GM23338 (cell line): ENCODE data around the gene SPARC. TPM values are rescaled to one million over a fixed set of nuclear protein-coding genes. Genes with fewer than 3 reads are reported as not detected.

Experiments used
- ATAC-seq: fragments of 200-7000 bp; cut with Tn5 transposase; 3 replicates; pipeline ENCODE4 v1.9.1; 2020
- DNase-seq: peaks from one replicate; pipeline ENCODE4 v3.0.0-alpha.2; 2015; ENCODE audit warnings: low spot score
- H2AFZ ChIP-seq: fragments of 200-600 bp; sonication (generic); 2 replicates; pipeline ENCODE4 v1.8.0; 2016; ENCODE audit warnings: antibody characterized with exemption, mild to moderate bottlenecking, moderate library complexity
- H3F3A ChIP-seq: fragments of 200-600 bp; sonication (generic); replicated peaks from 2 replicates; pipeline ENCODE4 v1.8.0; 2017; ENCODE audit warnings: antibody characterized with exemption, mixed run types, low read depth
- H3K27ac ChIP-seq: fragments of 200-600 bp; sonication (generic); 2 replicates; pipeline ENCODE4 v1.6.1; 2016; ENCODE audit warnings: low read depth
- H3K27me3 ChIP-seq: fragments of 200-600 bp; sonication (generic); 2 replicates; pipeline ENCODE4 v1.8.0; 2016; ENCODE audit warnings: mild to moderate bottlenecking, mixed run types, moderate library complexity; ENCODE audit not compliant: insufficient read depth
- H3K36me3 ChIP-seq: fragments of 200-600 bp; sonication (generic); 2 replicates; pipeline ENCODE4 v1.8.0; 2016; ENCODE audit warnings: mild to moderate bottlenecking; ENCODE audit not compliant: insufficient read depth
- H3K4me1 ChIP-seq: fragments of 200-600 bp; sonication (generic); 2 replicates; pipeline ENCODE4 v1.8.0; 2016; ENCODE audit warnings: mild to moderate bottlenecking, moderate library complexity; ENCODE audit not compliant: insufficient read depth
- H3K4me2 ChIP-seq: fragments of 200-600 bp; sonication (generic); 2 replicates; pipeline ENCODE4 v1.7.1; 2017; ENCODE audit warnings: mixed run types
- H3K4me3 ChIP-seq: fragments of 200-600 bp; sonication (generic); 2 replicates; pipeline ENCODE4 v1.6.1; 2016; ENCODE audit warnings: mixed run types
- H3K79me2 ChIP-seq: fragments of 200-600 bp; sonication (generic); replicated peaks from 2 replicates; pipeline ENCODE4 v1.8.0; 2017; ENCODE audit warnings: mild to moderate bottlenecking; ENCODE audit not compliant: insufficient read depth
- H3K9me2 ChIP-seq: fragments of 200-600 bp; sonication (generic); 2 replicates; pipeline ENCODE4 v1.8.0; 2017; ENCODE audit not compliant: insufficient read depth
- H4K20me1 ChIP-seq: fragments of 200-600 bp; sonication (generic); replicated peaks from 2 replicates; pipeline ENCODE4 v1.8.0; 2017; ENCODE audit warnings: mild to moderate bottlenecking; ENCODE audit not compliant: insufficient read depth
- H3K27ac Mint-ChIP-seq: 2 replicates; pipeline ENCODE4 v1.8.0; 2020; ENCODE audit warnings: inconsistent platforms, mild to moderate bottlenecking, moderate library complexity, mixed read lengths
- H3K27me3 Mint-ChIP-seq: 3 replicates; pipeline ENCODE4 v1.8.0; 2022; ENCODE audit warnings: low read depth, mild to moderate bottlenecking, moderate library complexity, mixed read lengths, inconsistent platforms; ENCODE audit not compliant: insufficient read depth, poor library complexity
- H3K36me3 Mint-ChIP-seq: 3 replicates; pipeline ENCODE4 v1.8.0; 2021; ENCODE audit warnings: low read depth, mild to moderate bottlenecking, inconsistent platforms, moderate library complexity, mixed read lengths
- H3K4me1 Mint-ChIP-seq: 3 replicates; pipeline ENCODE4 v1.8.0; 2020; ENCODE audit warnings: mild to moderate bottlenecking, inconsistent platforms, mixed read lengths
- H3K4me3 Mint-ChIP-seq: 3 replicates; pipeline ENCODE4 v1.8.0; 2021; ENCODE audit warnings: moderate library complexity, mild to moderate bottlenecking, inconsistent platforms, mixed read lengths
- H3K9me3 Mint-ChIP-seq: 3 replicates; pipeline ENCODE4 v1.8.0; 2020; ENCODE audit warnings: moderate library complexity, mild to moderate bottlenecking, inconsistent platforms, mixed read lengths
- CREB1 ChIP-seq: fragments of 250-450 bp; sonication (Bioruptor Pico); IDR thresholded peaks from 2 replicates; pipeline ENCODE4 v1.5.0; 2020; ENCODE audit warnings: low read depth, mild to moderate bottlenecking, moderate library complexity
- CTCF ChIP-seq, 2 experiments: fragments of 200-600 bp in 1 of 2; sonication (generic) in 1 of 2; conservative IDR thresholded peaks; 2 replicates each; pipeline versions ENCODE4 v1.5.1 to v1.6.1; 2016 to 2017; ENCODE audit warnings: antibody characterized with exemption in 2 of 2, low read depth in 2 of 2, mild to moderate bottlenecking in 2 of 2, moderate library complexity in 1 of 2
- EZH2 ChIP-seq: fragments of 200-600 bp; sonication (generic); IDR thresholded peaks from one replicate; pipeline ENCODE4 v1.8.0; 2017; ENCODE audit warnings: antibody characterized with exemption, mild to moderate bottlenecking, low read depth; ENCODE audit not compliant: unreplicated experiment
- EZH2phosphoT487 ChIP-seq: fragments of 200-600 bp; sonication (generic); IDR thresholded peaks from one replicate; pipeline ENCODE4 v1.8.1; 2018; ENCODE audit warnings: antibody characterized with exemption; ENCODE audit not compliant: unreplicated experiment
- NANOG ChIP-seq: IDR thresholded peaks from 2 replicates; pipeline ENCODE4 v1.6.1; 2016; ENCODE audit warnings: antibody characterized with exemption, borderline replicate concordance
- POLR2AphosphoS5 ChIP-seq: IDR thresholded peaks from 2 replicates; pipeline ENCODE4 v1.6.1; 2016; ENCODE audit warnings: antibody characterized with exemption, low read depth
- REST ChIP-seq: IDR thresholded peaks from one replicate; pipeline ENCODE4 v1.6.1; 2018; ENCODE audit warnings: antibody characterized with exemption; ENCODE audit not compliant: unreplicated experiment
- STAT1 ChIP-seq: IDR thresholded peaks from one replicate; pipeline ENCODE4 v1.6.1; 2016; ENCODE audit warnings: antibody characterized with exemption; ENCODE audit not compliant: unreplicated experiment
- ZNF114 ChIP-seq: fragments of 250-450 bp; sonication (Bioruptor Pico); IDR thresholded peaks from 2 replicates; pipeline ENCODE4 v1.5.0; 2020; ENCODE audit warnings: mild to moderate bottlenecking, moderate library complexity
- ZNF331 ChIP-seq: fragments of 250-450 bp; sonication (Bioruptor Pico); IDR thresholded peaks from 2 replicates; pipeline ENCODE4 v1.5.0; 2020; ENCODE audit warnings: low read depth, mild to moderate bottlenecking, moderate library complexity
- ZNF462 ChIP-seq: fragments of 250-450 bp; sonication (Bioruptor Pico); IDR thresholded peaks from 2 replicates; pipeline ENCODE4 v1.5.0; 2020; ENCODE audit warnings: mild to moderate bottlenecking, moderate library complexity
- polyA plus RNA-seq: library from polyadenylated mRNA; unstranded; fragments of >200 nt; fragmentation: Nextera tagmentation; extraction: Ambion mirVana; gene quantifications from 2 replicates; pipeline ENCODE4 v1.2.1, GENCODE V29; 2016
- total RNA-seq: library from RNA; depleted of rRNA; stranded (reverse); fragments of >200 nt; shearing (Covaris generic); gene quantifications from 2 replicates; pipeline ENCODE4 v1.2.3, GENCODE V29; 2014

Gene SPARC
- total and polyA plus RNA-seq, 2 experiments from 2014 or later, result 218 to 225 TPM

- H3K4me3 Mint-ChIP-seq, result no peak overlapping the region
- peaks cover 6% of the 10 kb centered on the region for H3K27me3 Mint-ChIP-seq
- H3K9me3 Mint-ChIP-seq, result no peaks in the 10 kb centered on the region; the same call in 2 of the 3 replicates
- DNase-seq (no peak), ATAC-seq (no peak)
- no peak for TF ChIP-seq CREB1 (CRISPR knock-in tag)
- no peaks in the 10 kb centered on the region for H3K9me2 ChIP-seq
- H3K4me3 ChIP-seq, result no peak overlapping the region
- H3K4me2 ChIP-seq, result peak overlapping the region; percentile 19; the same call in 1 of the 2 replicates
- 0 out of 2 replicates have a peak overlapping the region, but pooled peaks have one; percentile 9 for H2AFZ ChIP-seq
- H3K27ac ChIP-seq, result no peak overlapping the region
- H3K36me3 ChIP-seq, result no peaks in the 10 kb centered on the region
- H3K4me1 Mint-ChIP-seq, result peaks cover 37% of the 10 kb centered on the region
- H3K27ac Mint-ChIP-seq, result no peak overlapping the region
- no peaks in the 10 kb centered on the region for H3F3A ChIP-seq
- H3K27me3 ChIP-seq, result no peaks in the 10 kb centered on the region
- peaks cover 32% of the 10 kb centered on the region for H3K4me1 ChIP-seq
- no peaks in the 10 kb centered on the region for H3K36me3 Mint-ChIP-seq
- no peaks in the 10 kb centered on the region for H3K79me2 ChIP-seq
- no peaks in the 10 kb centered on the region for H4K20me1 ChIP-seq
These were observed 69.3 kb downstream of the SPARC start for GRCh38 chr5:151617383-151617840.

- H3K36me3 Mint-ChIP-seq, result no peaks in the 10 kb centered on the region
- no peaks in the 10 kb centered on the region for H4K20me1 ChIP-seq
- no peak overlapping the region for H3K4me2 ChIP-seq
- DNase-seq, result no peak
- no peak overlapping the region for H3K27ac ChIP-seq
- peaks cover 7% of the 10 kb centered on the region for H3K27me3 Mint-ChIP-seq
- no peaks in the 10 kb centered on the region for H3K79me2 ChIP-seq
- H3K36me3 ChIP-seq, result no peaks in the 10 kb centered on the region
- H3K4me3 Mint-ChIP-seq, result no peak overlapping the region
- peaks cover 28% of the 10 kb centered on the region for H3K4me1 ChIP-seq
- 0 out of 2 replicates have a peak, but pooled peaks cover 2% of the 10 kb centered on the region for H3K9me2 ChIP-seq
- H3K4me1 Mint-ChIP-seq, result peaks cover 26% of the 10 kb centered on the region
- no peaks in the 10 kb centered on the region for H3K27me3 ChIP-seq
- no peak for ATAC-seq
- no peaks in the 10 kb centered on the region for H3F3A ChIP-seq
- no peak overlapping the region for H3K27ac Mint-ChIP-seq
- no peaks in the 10 kb centered on the region; the same call in 2 of the 3 replicates for H3K9me3 Mint-ChIP-seq
- no peak overlapping the region for H3K4me3 ChIP-seq
- H2AFZ ChIP-seq, result no peak overlapping the region
- TF ChIP-seq EZH2phosphoT487, result no peak
- no peak for TF ChIP-seq CREB1 (CRISPR knock-in tag)
- no peak for TF ChIP-seq STAT1
- no peak for TF ChIP-seq POLR2AphosphoS5
- no peak for TF ChIP-seq ZNF114 (CRISPR knock-in tag)
- TF ChIP-seq ZNF462 (CRISPR knock-in tag), result no peak
- no peak for TF ChIP-seq ZNF331 (CRISPR knock-in tag)
- TF ChIP-seq EZH2, result no peak
- TF ChIP-seq CTCF (conservative IDR thresholded peaks at IDR 0.05; ENCODE audit: low read depth in 2 of 2), result no peak
- TF ChIP-seq NANOG, result no peak
- TF ChIP-seq REST, result no peak
These were observed 71.3 kb downstream of the SPARC start for GRCh38 chr5:151615431-151615830.
